ENCODE results near the gene CACNA1S.

DNA sequence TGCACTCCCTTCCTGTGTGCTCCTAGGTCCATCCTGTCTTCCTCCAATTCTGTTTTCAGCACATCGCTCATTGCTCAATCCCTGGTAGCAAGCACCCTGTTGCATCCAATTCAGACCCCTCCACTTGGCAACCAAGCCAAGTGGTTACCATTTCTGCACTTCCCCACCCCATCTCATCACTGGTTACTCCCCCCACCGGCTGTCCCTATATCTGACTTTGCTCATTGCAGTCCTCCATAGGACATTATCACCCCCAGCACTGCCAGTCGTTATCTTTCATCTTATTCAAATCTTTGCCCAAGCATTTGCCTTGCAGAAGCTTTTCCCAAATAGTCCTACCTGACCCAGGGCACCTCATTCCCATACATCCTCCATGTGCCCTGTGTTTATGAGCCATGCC is 44.1 kb upstream of the CACNA1S start:
- TF ChIP-seq, protein P1, sequence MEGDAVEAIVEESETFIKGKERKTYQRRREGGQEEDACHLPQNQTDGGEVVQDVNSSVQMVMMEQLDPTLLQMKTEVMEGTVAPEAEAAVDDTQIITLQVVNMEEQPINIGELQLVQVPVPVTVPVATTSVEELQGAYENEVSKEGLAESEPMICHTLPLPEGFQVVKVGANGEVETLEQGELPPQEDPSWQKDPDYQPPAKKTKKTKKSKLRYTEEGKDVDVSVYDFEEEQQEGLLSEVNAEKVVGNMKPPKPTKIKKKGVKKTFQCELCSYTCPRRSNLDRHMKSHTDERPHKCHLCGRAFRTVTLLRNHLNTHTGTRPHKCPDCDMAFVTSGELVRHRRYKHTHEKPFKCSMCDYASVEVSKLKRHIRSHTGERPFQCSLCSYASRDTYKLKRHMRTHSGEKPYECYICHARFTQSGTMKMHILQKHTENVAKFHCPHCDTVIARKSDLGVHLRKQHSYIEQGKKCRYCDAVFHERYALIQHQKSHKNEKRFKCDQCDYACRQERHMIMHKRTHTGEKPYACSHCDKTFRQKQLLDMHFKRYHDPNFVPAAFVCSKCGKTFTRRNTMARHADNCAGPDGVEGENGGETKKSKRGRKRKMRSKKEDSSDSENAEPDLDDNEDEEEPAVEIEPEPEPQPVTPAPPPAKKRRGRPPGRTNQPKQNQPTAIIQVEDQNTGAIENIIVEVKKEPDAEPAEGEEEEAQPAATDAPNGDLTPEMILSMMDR (conservative IDR thresholded peaks at IDR 0.05 in 1 of 2, IDR thresholded peaks at IDR 0.05 in 1 of 2; ENCODE audit: extremely low read depth in 1 of 2, insufficient read depth in 1 of 2, low read depth in 1 of 2, low read length in 2 of 2): no peak
- no peak for TF ChIP-seq EZH2 (IDR thresholded peaks at IDR 0.05; ENCODE audit: borderline replicate concordance, low read length)
